ENCODE measurements around the gene ATP8B1.

GRCh38 chr18:57789759-57790158, 13.4 kb downstream of the ATP8B1 start:
- TF ChIP-seq RAD21 (IDR thresholded peaks at IDR 0.05): no peak
- TF ChIP-seq, protein P1, sequence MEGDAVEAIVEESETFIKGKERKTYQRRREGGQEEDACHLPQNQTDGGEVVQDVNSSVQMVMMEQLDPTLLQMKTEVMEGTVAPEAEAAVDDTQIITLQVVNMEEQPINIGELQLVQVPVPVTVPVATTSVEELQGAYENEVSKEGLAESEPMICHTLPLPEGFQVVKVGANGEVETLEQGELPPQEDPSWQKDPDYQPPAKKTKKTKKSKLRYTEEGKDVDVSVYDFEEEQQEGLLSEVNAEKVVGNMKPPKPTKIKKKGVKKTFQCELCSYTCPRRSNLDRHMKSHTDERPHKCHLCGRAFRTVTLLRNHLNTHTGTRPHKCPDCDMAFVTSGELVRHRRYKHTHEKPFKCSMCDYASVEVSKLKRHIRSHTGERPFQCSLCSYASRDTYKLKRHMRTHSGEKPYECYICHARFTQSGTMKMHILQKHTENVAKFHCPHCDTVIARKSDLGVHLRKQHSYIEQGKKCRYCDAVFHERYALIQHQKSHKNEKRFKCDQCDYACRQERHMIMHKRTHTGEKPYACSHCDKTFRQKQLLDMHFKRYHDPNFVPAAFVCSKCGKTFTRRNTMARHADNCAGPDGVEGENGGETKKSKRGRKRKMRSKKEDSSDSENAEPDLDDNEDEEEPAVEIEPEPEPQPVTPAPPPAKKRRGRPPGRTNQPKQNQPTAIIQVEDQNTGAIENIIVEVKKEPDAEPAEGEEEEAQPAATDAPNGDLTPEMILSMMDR (IDR thresholded peaks at IDR 0.05; ENCODE audit: low read depth, low read length, missing input control): no peak
- no peak for TF ChIP-seq GABPA (IDR thresholded peaks at IDR 0.05 in 1 of 2, conservative IDR thresholded peaks at IDR 0.05 in 1 of 2)
- TF ChIP-seq SP1 (IDR thresholded peaks at IDR 0.05): no peak
- no peak for TF ChIP-seq RXRA (IDR thresholded peaks at IDR 0.05)
- TF ChIP-seq ZBTB33 (IDR thresholded peaks at IDR 0.05): no peak

Measured in liver (tissue), 3 donors.